ENCODE measurements around the gene GALNT14. TPM values are rescaled to one million over a fixed set of nuclear protein-coding genes. Genes with fewer than 3 reads are reported as not detected.

GALNT14 gene
- total RNA-seq, 1 donor from 2014 or later: 0.20 TPM

DNA sequence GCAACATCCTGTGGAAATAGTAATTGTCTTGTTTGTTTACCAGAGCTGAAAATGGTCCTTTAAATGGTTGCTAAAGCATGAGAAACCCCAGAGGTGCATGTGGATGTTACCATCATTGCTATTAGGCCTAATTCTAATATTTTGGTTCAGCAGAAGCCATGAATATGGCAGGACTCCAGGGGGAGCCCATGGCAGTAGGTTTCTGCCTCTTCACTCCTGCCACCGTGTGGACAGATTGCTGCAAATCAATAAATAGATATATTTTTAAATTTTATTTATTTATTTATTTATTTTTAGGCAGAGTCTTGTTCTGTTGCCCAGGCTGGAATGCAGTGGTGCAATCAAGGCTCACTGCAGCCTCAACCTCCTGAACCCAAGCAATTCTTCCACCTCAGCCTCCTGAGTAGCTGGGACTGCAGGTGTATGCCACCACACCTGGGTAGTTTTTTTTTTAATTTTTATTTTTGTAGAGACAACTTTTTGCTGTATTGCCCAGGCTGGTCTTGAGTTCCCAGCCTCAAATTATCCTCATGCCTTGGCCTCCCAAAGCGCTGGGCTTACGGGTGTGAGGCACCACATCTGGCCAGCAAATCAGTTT lies 276.1 kb downstream of the GALNT14 start:
- intact Hi-C loops (cut with micrococcal nuclease): loop anchor here (1.0 kb wide), 2 partner anchors 148 to 308 kb away; no protein-coding TSS in a partner anchor

DNA sequence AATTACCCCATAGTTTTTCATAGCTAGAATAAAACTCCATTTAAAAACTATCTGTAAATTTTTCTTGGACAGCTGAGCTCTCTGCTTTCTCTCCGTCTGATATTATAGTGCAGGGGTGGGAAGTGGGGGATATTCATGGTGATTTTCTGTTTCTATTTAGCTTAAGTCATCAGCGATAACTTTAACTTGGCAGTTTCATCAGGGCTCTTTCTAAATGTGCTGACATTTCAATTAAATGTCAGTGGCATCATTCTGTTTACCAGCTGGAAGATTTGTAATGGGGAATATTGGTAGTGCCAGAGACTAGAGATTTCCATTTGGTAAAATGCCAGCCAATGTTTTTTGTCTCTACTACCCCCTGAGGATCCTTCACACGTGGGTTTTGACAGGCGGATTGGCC lies 277.5 kb downstream of the GALNT14 start:
- intact Hi-C loops (cut with micrococcal nuclease): no loop called here

Other genes with a start within 250 kb of the GALNT14 start
- gene CAPN14, start 79.1 kb upstream of the GALNT14 start, total RNA-seq: 0.20 and 0.27 TPM in 2 replicates
- gene EHD3, start 95.7 kb upstream of the GALNT14 start, total RNA-seq: 1.8 and 1.9 TPM in 2 replicates

All from T-helper 2 cell treated with Interferon-gamma antibody and Interleukin-4, amounts not matched to agents 100 ng/mL and 5 ng/mL, for 36 hours (primary cell).